Measurements from ENCODE around the gene PACRG.

The PACRG gene

GRCh38 chr6:163354085-163354484, 626.3 kb downstream of the PACRG start:
- DNase-seq (ENCODE audit: low read depth): no peak

DNA sequence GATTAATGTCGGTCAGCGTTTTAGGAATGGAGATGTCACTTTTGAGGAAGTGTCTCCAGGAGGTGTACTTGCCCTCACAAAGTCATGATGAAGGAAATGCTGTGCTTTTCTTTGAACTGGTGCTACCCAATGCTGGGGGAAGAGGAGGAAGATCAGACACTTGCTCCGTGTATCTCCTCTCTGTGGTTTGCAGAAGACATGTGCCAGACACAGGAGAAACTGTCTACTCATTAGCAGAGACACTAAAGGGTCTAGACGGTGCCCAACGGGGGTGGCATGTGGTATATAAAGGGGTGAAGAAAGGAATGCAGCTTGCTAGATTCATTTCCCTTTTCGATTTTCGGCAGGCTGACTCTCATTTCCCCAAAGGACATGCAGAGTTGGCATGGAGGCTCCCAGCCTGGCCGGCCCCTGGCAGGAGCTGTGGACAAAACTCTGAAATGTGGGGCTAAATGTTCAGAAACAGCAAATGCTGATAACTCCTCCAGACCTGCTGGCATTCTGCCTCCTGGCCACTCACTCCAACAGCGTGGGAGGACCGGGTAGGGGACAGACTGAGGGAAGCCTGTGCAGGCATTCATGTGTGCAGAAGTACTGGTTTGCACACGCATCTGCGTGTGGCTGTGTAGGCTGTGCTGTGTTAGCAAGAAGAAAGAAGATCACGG, 627.1 kb downstream of the PACRG start:
- no peak for DNase-seq (ENCODE audit: low read depth)

DNA sequence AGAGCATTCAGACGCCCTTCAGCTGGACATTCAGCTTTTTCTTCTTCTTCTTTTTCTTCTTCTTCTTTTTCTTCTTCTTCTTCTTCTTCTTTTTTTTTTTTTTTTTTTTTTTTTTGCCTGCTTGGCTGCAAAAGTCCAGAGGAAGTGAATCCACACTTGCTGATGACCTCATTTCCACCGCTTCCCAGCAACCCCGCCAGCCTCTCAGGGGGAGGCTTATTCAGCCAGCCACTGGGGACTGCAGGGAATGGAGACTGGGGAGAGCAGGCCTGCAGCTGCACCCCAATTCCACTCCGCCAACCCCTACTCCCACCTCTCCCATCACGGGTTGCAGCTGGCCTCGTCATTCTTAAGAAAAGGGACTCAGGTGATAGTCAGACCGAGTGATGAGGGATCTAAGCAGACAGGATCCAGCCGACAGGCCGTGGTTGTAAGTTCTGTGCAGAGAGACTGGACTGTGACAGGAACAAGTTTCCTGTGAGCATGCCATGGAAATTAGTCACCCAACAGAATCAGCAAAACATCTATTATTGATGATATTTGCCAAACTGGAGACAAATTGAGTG, 627.7 kb downstream of the PACRG start:
- DNase-seq (ENCODE audit: low read depth): no peak

DNA sequence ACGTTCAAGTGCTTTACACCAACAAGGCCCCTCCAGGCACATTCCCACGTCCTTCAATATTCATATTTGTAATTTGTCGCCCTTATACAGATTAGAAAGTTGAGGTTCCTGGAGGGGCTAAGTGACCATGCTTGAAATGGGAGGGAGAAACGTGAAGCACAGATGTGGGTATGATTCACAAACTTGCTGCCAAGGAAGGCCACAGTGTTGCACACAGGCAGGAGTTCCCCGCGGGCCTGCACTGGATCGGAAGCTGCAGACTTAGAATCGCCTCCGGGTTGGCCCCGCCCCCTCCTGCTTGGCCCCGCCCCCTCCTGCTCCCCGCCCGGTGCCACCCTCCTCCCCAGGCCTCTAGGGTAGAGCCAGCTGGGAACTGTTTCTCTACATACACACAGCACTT, 628.5 kb downstream of the PACRG start:
- DNase-seq (ENCODE audit: low read depth): no peak

DNA sequence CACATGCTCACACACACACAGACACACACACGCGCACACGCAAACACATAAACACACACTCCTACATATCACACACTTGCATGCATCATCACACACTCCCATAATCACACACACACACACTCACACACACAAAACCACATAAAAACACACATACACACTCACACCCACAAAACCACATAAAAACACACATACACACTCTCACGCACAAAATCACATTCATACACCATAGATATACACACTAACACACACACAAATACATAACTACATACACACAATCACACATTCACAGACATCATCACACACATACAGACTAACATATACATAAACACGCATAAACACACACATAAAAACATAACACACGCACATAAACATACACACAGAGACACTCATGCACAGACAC, 629.0 kb downstream of the PACRG start:
- no peak for DNase-seq (ENCODE audit: low read depth)

DNA sequence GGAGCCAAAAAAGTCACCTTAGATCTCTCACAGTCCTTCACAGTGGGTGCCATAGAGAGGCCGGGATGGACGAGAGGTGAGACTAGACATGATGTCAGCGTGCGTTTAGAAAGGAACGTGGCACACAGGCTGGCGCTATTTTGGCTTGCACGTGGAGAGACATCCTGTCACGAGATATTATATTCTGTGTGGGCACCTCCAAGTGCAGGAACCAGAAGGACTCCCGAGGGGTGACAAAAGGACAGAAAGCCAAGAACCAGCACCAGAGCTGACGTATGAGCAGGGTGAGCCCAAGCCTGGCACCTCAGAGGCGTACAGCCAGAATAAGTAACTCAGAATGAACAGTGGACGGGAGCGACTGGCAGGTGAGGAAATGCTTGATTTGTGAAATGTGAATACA, 636.9 kb downstream of the PACRG start:
- DNase-seq (ENCODE audit: low read depth): no peak
